ENCODE data around the gene CCDC32. TPM values are rescaled to one million over a fixed set of nuclear protein-coding genes. Genes with fewer than 3 reads are reported as not detected.

Gene CCDC32
- total RNA-seq, 1 donor from 2014 or later = 28.3 TPM

DNA sequence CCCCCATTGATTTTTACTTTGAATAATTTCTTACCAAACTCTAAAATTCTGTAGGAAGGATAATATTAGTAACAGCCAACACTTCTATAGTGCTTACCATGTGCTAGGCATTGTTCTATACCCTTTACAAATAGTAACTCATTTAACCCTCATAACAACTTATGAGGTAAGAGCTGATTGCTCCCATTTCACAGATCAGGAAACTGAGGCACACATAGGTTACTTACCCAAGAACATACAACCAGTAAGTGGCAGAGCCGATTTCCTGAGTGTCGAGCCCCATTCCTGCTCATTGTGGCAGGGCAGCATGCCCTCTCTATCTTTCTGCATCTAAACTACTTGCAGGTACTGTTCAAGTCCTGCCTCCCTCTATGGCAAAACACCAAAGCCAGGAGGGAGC lies 9.0 kb downstream of the CCDC32 start:
- no peaks in the 10 kb centered on the region for H3K27me3 Mint-ChIP-seq (ENCODE audit: unreplicated experiment)
- TF ChIP-seq, protein P1, sequence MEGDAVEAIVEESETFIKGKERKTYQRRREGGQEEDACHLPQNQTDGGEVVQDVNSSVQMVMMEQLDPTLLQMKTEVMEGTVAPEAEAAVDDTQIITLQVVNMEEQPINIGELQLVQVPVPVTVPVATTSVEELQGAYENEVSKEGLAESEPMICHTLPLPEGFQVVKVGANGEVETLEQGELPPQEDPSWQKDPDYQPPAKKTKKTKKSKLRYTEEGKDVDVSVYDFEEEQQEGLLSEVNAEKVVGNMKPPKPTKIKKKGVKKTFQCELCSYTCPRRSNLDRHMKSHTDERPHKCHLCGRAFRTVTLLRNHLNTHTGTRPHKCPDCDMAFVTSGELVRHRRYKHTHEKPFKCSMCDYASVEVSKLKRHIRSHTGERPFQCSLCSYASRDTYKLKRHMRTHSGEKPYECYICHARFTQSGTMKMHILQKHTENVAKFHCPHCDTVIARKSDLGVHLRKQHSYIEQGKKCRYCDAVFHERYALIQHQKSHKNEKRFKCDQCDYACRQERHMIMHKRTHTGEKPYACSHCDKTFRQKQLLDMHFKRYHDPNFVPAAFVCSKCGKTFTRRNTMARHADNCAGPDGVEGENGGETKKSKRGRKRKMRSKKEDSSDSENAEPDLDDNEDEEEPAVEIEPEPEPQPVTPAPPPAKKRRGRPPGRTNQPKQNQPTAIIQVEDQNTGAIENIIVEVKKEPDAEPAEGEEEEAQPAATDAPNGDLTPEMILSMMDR (IDR thresholded peaks at IDR 0.05) = no peak
- peaks cover 44% of the 10 kb centered on the region for H3K36me3 Mint-ChIP-seq (ENCODE audit: unreplicated experiment)
- DNase-seq (ENCODE audit: extremely low spot score, unreplicated experiment) = no peak
- H3K9me3 Mint-ChIP-seq (ENCODE audit: unreplicated experiment) = no peaks in the 10 kb centered on the region
- no peaks in the 10 kb centered on the region for H3K4me1 Mint-ChIP-seq (ENCODE audit: unreplicated experiment)
- H3K27ac Mint-ChIP-seq (ENCODE audit: unreplicated experiment) = no peak overlapping the region
- no peak overlapping the region for H3K4me3 Mint-ChIP-seq (ENCODE audit: unreplicated experiment)

DNA sequence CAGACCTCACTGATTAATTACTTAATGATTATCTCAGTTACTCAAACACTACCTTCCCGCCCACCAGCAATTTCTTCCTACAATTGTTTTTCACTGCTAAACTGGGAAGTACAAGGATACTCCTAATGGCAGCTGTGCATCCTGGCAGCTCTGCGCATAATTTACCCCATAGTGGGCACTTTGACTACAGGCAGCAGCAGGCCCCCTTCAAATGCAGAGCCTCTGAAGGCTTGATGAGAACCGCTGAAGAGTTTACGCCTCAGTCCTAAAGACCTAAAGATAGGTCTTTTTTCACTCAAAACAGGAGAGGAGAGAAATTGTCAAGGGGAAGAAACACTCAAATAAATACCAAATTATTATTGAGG lies 10.7 kb downstream of the CCDC32 start:
- no peaks in the 10 kb centered on the region for H3K27me3 Mint-ChIP-seq (ENCODE audit: unreplicated experiment)
- no peak overlapping the region for H3K4me3 Mint-ChIP-seq (ENCODE audit: unreplicated experiment)
- TF ChIP-seq, protein P1 (IDR thresholded peaks at IDR 0.05) = no peak
- H3K4me1 Mint-ChIP-seq (ENCODE audit: unreplicated experiment) = no peaks in the 10 kb centered on the region
- H3K27ac Mint-ChIP-seq (ENCODE audit: unreplicated experiment) = no peak overlapping the region
- H3K9me3 Mint-ChIP-seq (ENCODE audit: unreplicated experiment) = no peaks in the 10 kb centered on the region
- H3K36me3 Mint-ChIP-seq (ENCODE audit: unreplicated experiment) = peaks cover 48% of the 10 kb centered on the region
- DNase-seq (ENCODE audit: extremely low spot score, unreplicated experiment) = no peak

DNA sequence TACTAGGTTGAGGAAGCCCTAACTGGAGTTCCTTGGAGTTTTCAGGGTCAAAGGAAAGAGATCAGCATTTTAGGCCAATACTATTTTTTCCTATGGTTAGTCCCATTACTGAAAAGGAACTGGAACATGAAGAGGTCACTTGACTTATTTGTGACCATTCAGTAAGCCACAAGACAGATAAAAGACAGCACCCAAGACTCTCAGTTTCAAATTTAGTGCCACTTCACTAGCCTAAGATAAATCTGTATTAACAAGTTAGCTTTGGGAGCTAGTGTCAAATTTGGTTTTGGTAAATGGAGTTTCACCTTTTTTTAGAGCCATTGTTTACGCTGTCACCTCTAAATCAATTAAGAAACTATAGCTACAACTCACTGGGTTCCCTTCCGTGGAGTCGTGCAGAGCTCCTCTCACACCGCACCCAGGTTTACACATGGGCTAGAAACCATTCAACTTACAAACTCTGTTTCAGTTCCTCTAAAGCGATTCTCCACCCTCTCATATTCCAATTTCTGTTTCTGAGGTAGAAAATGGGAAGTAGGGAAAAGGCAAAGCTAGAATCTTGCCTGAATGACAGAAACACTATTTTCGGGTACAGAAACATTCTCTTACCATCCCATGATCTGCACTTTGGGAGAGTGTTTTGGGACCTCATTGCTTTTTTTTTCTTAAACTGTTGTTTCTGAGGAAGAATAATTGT lies 14.4 kb downstream of the CCDC32 start:
- TF ChIP-seq, protein P1 (IDR thresholded peaks at IDR 0.05) = no peak
- DNase-seq (ENCODE audit: extremely low spot score, unreplicated experiment) = no peak
- no peak overlapping the region for H3K4me3 Mint-ChIP-seq (ENCODE audit: unreplicated experiment)
- peaks cover 38% of the 10 kb centered on the region for H3K36me3 Mint-ChIP-seq (ENCODE audit: unreplicated experiment)
- no peaks in the 10 kb centered on the region for H3K27me3 Mint-ChIP-seq (ENCODE audit: unreplicated experiment)
- H3K9me3 Mint-ChIP-seq (ENCODE audit: unreplicated experiment) = no peaks in the 10 kb centered on the region
- H3K4me1 Mint-ChIP-seq (ENCODE audit: unreplicated experiment) = no peaks in the 10 kb centered on the region
- H3K27ac Mint-ChIP-seq (ENCODE audit: unreplicated experiment) = no peak overlapping the region

DNA sequence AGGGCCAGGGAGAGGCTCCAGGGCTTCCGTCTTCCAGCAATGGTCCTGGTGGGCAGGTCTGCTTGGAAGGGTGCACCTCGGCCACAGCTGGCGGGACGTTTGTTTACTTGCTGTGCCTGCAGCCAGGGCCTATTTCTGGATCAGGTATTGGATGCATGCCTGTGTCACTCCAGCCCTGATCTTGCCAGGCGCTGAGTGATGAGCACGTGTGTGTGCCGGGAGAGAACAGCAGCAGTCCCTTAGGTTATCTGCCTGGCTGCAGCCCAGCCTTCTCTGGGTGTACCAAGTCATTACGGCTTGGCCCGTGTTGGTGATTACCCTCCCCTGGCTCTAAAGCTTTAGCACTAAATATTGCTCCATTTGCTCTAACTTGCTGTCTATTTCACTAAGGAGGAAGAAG lies 14.9 kb downstream of the CCDC32 start:
- Mint-ChIP-seq H3K27me3 (ENCODE audit: unreplicated experiment) (no peaks in the 10 kb centered on the region), H3K4me1 (ENCODE audit: unreplicated experiment) (no peaks in the 10 kb centered on the region), H3K27ac (ENCODE audit: unreplicated experiment) (no peak overlapping the region), H3K36me3 (ENCODE audit: unreplicated experiment) (peaks cover 36% of the 10 kb centered on the region), H3K9me3 (ENCODE audit: unreplicated experiment) (no peaks in the 10 kb centered on the region), H3K4me3 (ENCODE audit: unreplicated experiment) (no peak overlapping the region)
- TF ChIP-seq, protein P1 (IDR thresholded peaks at IDR 0.05) = no peak
- DNase-seq (ENCODE audit: extremely low spot score, unreplicated experiment) = no peak

DNA sequence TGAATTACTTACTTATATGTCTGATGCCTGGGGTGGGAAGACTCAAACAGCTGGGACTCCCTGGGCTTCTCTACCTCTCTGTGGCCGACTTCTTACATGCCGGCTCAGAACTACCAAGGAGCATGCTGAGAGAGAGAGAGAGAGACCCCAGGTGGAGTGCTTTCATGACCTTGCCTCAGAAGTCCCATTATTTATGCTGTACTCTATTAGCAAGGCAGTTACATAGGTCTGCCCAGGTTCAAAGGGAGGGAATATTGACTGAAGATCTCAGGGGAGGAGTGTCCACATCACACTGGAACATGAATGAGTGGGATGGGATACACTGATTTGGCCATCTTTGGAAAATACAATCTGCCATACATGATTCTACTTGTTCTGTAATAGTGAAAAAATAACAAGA lies 16.2 kb downstream of the CCDC32 start:
- Mint-ChIP-seq H3K27me3 (ENCODE audit: unreplicated experiment) (no peaks in the 10 kb centered on the region), H3K36me3 (ENCODE audit: unreplicated experiment) (peaks cover 30% of the 10 kb centered on the region), H3K9me3 (ENCODE audit: unreplicated experiment) (no peaks in the 10 kb centered on the region), H3K4me3 (ENCODE audit: unreplicated experiment) (no peak overlapping the region), H3K4me1 (ENCODE audit: unreplicated experiment) (no peaks in the 10 kb centered on the region), H3K27ac (ENCODE audit: unreplicated experiment) (no peak overlapping the region)
- TF ChIP-seq, protein P1 (IDR thresholded peaks at IDR 0.05) = no peak
- DNase-seq (ENCODE audit: extremely low spot score, unreplicated experiment) = no peak
